Measurements from ENCODE around the gene HRH2. TPM values are rescaled to one million over a fixed set of nuclear protein-coding genes. Genes with fewer than 3 reads are reported as not detected.

The HRH2 gene
- total RNA-seq, 1 experiment from 2014 or later: 9.3 TPM

- TF ChIP-seq ZNF281 (CRISPR knock-in tag; IDR thresholded peaks at IDR 0.05): no peak
- TF ChIP-seq ARID4B (CRISPR knock-in tag; IDR thresholded peaks at IDR 0.05; ENCODE audit: borderline replicate concordance): no peak
- no peak for TF ChIP-seq ZNF263 (CRISPR knock-in tag; IDR thresholded peaks at IDR 0.05; ENCODE audit: low read depth)
- no peak for TF ChIP-seq MLX (CRISPR knock-in tag; IDR thresholded peaks at IDR 0.05)
- TF ChIP-seq NR1H2 (CRISPR knock-in tag; IDR thresholded peaks at IDR 0.05): no peak
- TF ChIP-seq USF1 (CRISPR knock-in tag; IDR thresholded peaks at IDR 0.05): no peak
- TF ChIP-seq RORB (CRISPR knock-in tag; IDR thresholded peaks at IDR 0.05): no peak
Observed at GRCh38 chr5:175750511-175750931, 92.7 kb downstream of the HRH2 start (continued).

GRCh38 chr5:175751369-175751768 lies 93.5 kb downstream of the HRH2 start:
- no peaks in the 10 kb centered on the region for H3K36me3 Mint-ChIP-seq
- DNase-seq (ENCODE audit: low spot score) (no peak), ATAC-seq (no peak)
- no peaks in the 10 kb centered on the region for H3K27me3 Mint-ChIP-seq (ENCODE audit: low read depth)
- no peak overlapping the region for H3K27ac Mint-ChIP-seq
- H3K4me1 Mint-ChIP-seq: peaks cover 38% of the 10 kb centered on the region
- ChIA-PET CTCF (interaction anchor here (3.4 kb wide), 1 partner anchor 21 kb away, joined by 14 read pairs; no protein-coding TSS in a partner anchor), POLR2A (no interaction called here)
- no peak overlapping the region for H3K4me3 Mint-ChIP-seq
- H3K9me3 Mint-ChIP-seq: no peaks in the 10 kb centered on the region
- TF ChIP-seq USF2 (CRISPR knock-in tag; IDR thresholded peaks at IDR 0.05): peak; percentile 64
- no peak for TF ChIP-seq ZNF281 (CRISPR knock-in tag; IDR thresholded peaks at IDR 0.05)
- TF ChIP-seq FOXP1 (CRISPR knock-in tag; IDR thresholded peaks at IDR 0.05; ENCODE audit: borderline replicate concordance): no peak
- TF ChIP-seq SOX15 (CRISPR knock-in tag; IDR thresholded peaks at IDR 0.05): no peak
- TF ChIP-seq GRHL2 (CRISPR knock-in tag; IDR thresholded peaks at IDR 0.05; ENCODE audit: insufficient replicate concordance, severe bottlenecking): no peak
- TF ChIP-seq CTCF (IDR thresholded peaks at IDR 0.05): no peak

Data from WTC11 (cell line).